Transverse colon (tissue), 4 donors: ENCODE results near the gene PTPN3. TPM values are rescaled to one million over a fixed set of nuclear protein-coding genes. Genes with fewer than 3 reads are reported as not detected.

Source experiments
- DNase-seq: peaks from one replicate; pipeline ENCODE4 v3.0.0-alpha.2; 2019
- H3K27ac ChIP-seq, 4 donors: fragments of 200-600 bp; sonication (generic); 2 replicates each; pipeline ENCODE4 v1.5.1; 2016 to 2018; ENCODE audit warnings: inconsistent platforms in 4 of 4
- H3K27me3 ChIP-seq: fragments of 200-600 bp; sonication (generic); 2 replicates; pipeline ENCODE4 v1.5.1; 2017; ENCODE audit warnings: inconsistent platforms
- H3K36me3 ChIP-seq, 4 donors: fragments of 200-600 bp; sonication (generic); 2 replicates each; pipeline ENCODE4 v1.5.1; 2017 to 2019; ENCODE audit warnings: inconsistent platforms in 4 of 4
- H3K4me1 ChIP-seq, 4 donors: fragments of 200-600 bp; sonication (generic); 2 replicates each; pipeline ENCODE4 v1.5.1; 2017 to 2020; ENCODE audit warnings: inconsistent platforms in 4 of 4
- H3K4me3 ChIP-seq, 4 donors: fragments of 200-600 bp; sonication (generic); 1 replicate in 1 of 4; 2 replicates in 3 of 4; pipeline versions ENCODE4 v1.5.1 to v1.6.1; 2017 to 2019; ENCODE audit warnings: inconsistent platforms in 4 of 4
- H3K9me3 ChIP-seq, 2 donors: fragments of 200-600 bp; sonication (generic); 2 replicates each; pipeline ENCODE4 v1.5.1; 2017 to 2019; ENCODE audit warnings: inconsistent platforms in 2 of 2
- CTCF ChIP-seq, 5 experiments: fragments of 200-600 bp in 3 of 5; fragments of 450-650 bp in 2 of 5; sonication (generic) in 3 of 5; IDR thresholded peaks; 1 replicate in 2 of 5; 2 replicates in 3 of 5; pipeline ENCODE4 v1.5.1; 2016 to 2017; ENCODE audit warnings: antibody characterized with exemption in 5 of 5, inconsistent platforms in 3 of 5, mild to moderate bottlenecking in 2 of 5, moderate library complexity in 1 of 5
- EP300 ChIP-seq: sonication (generic); formaldehyde crosslinking; IDR thresholded peaks from one replicate; pipeline ENCODE4 v1.6.1; 2017; ENCODE audit warnings: antibody characterized with exemption, low read depth
- POLR2A ChIP-seq: fragments of 450-650 bp; IDR thresholded peaks from one replicate; pipeline ENCODE4 v1.6.1; 2016; ENCODE audit warnings: antibody characterized with exemption, mild to moderate bottlenecking, moderate library complexity
- POLR2AphosphoS5 ChIP-seq, 3 donors: sonication (generic); formaldehyde crosslinking; IDR thresholded peaks; one replicate each; pipeline ENCODE4 v1.6.1; 2016; ENCODE audit warnings: antibody characterized with exemption in 3 of 3
- WGBS, 2 donors: methylation state at CpG; one replicate each; pipeline ENCODE4 v1.1.5; 2018; ENCODE audit warnings: low coverage in 1 of 2; 5-methylcytosine and 5-hydroxymethylcytosine counted together
- in situ Hi-C, 4 donors: fragments of 200-750 bp; cut with MboI; loops; one replicate each; pipeline versions ENCODE4 v1.15.0 to v1.15.1; 2017; ENCODE audit warnings: low sequenced_read_pairs in 3 of 4, low pct_ligation_motif_present in 1 of 4, low pct_unique_long_range_greater_than_20kb in 1 of 4
- intact Hi-C: fragments of 100-400 bp; cut with DNase I; formaldehyde crosslinking; loops from one replicate; pipeline ENCODE4 v1.15.1; 2023; ENCODE audit warnings: low total_unique reads
- total RNA-seq, 4 donors: library from RNA; depleted of rRNA; stranded (reverse); fragments of >200 nt; gene quantifications; one replicate each; pipeline ENCODE4 v1.1.0, GENCODE V29; 2016

The PTPN3 gene
- total RNA-seq, 4 donors from 2014 or later: 12.7 to 27.0 (median 18.1) TPM

GRCh38 chr9:109483744-109484429 lies 14.2 kb downstream of the PTPN3 start:
- Histone ChIP-seq H3K4me3 (no peak overlapping the region), H3K9me3 (no peaks in the 10 kb centered on the region), H3K36me3 (no peaks in the 10 kb centered on the region), H3K4me1 (peaks cover 0 to 3% (median 0%) of the 10 kb centered on the region in 4 donors), H3K27ac (no peak overlapping the region), H3K27me3 (no peaks in the 10 kb centered on the region)
- TF ChIP-seq EP300 (no peak), POLR2A (no peak), CTCF (IDR thresholded peaks at IDR 0.05) (no peak), POLR2AphosphoS5 (IDR thresholded peaks at IDR 0.05) (no peak)
- DNase-seq: no peak
- intact Hi-C loops: no loop called here
- WGBS, 2 donors: 86 to 92% methylated on average over 6 to 13 of the region's 14 CpGs
- in situ Hi-C loops: no loop called here

DNA sequence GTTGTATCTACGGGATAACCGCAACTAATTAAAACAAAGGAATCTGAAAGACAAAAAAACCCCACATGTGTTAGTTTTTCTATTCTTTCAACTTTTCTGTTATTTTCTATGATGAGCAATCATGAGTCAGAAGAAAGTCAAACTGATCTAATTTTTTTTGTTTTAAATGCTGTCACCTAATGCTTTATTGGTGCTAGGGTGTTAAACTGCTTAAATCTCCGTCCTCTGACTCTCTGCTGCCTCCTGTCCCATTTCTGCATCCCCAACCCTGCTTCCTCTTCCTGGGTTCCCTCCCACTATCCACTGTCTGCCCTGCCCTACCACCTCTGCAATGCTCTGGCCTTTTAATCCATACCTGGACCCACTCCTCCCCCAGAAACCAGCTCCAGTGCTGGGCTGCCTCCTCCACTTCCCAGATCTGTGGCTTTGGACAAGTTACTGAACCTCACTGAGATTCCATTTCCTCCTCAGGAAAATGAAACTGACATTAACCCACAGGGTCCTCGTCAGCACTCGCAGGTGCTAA lies 15.7 kb downstream of the PTPN3 start:
- Histone ChIP-seq H3K27ac (no peak overlapping the region), H3K4me1 (peaks cover 0 to 11% (median 4%) of the 10 kb centered on the region in 4 donors), H3K9me3 (no peaks in the 10 kb centered on the region), H3K4me3 (no peak overlapping the region), H3K27me3 (no peaks in the 10 kb centered on the region), H3K36me3 (no peaks in the 10 kb centered on the region)
- intact Hi-C loops (no loop called here), in situ Hi-C loops (no loop called here)
- no peak for TF ChIP-seq CTCF (IDR thresholded peaks at IDR 0.05)
- DNase-seq: no peak
- WGBS, 2 donors: 74 to 82% methylated on average over 4 to 5 of the region's 5 CpGs

DNA sequence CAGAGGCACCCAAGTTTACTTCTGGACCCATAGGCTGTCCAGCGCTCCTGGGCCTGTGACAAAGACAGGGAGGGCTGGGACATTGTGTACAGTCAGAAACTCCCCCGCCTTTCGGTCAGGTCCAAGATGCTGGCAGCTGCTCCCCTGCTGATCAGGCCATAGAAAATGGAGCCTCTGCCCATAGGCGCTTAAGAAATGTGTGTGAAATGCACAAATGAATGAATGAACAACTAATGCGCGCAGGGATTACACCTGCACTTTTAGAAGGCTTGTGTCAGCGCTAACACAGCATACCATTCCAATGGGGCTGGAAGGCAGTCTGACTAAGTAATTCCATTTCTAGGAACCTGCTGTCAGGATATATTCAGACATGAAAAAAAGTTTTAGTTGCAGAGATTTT lies 16.3 kb downstream of the PTPN3 start:
- no peak for DNase-seq
- Histone ChIP-seq H3K4me3 (no peak overlapping the region), H3K27me3 (no peaks in the 10 kb centered on the region), H3K4me1 (peaks cover 0 to 16% (median 6%) of the 10 kb centered on the region in 4 donors), H3K9me3 (no peaks in the 10 kb centered on the region), H3K36me3 (no peaks in the 10 kb centered on the region), H3K27ac (no peak overlapping the region)
- in situ Hi-C loops (no loop called here), intact Hi-C loops (no loop called here)
- TF ChIP-seq POLR2AphosphoS5 (IDR thresholded peaks at IDR 0.05) (no peak), POLR2A (no peak), CTCF (IDR thresholded peaks at IDR 0.05) (no peak), EP300 (no peak)
- 86 to 93% methylated on average over 7 of the region's 7 CpGs for WGBS, 2 donors

DNA sequence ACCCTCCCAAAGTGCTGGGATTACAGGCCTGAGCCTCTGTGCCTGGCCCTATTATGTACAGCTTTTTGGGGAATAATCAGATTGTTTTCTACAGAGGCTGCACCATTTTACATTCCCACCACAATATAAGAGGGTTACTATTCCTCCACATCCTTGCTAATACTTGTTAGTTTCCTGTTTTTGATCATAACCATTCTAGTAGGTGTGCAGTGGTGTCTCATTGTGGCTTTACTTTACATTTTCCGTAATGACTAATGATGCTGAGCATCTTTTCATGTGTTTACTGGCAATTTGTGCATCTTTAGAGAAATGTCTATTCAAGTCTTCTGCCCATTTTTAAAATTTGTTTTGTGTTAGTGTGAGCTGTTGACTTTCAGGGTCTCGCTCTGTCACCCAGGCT lies 18.3 kb downstream of the PTPN3 start:
- H3K36me3 ChIP-seq: no peaks in the 10 kb centered on the region
- no peaks in the 10 kb centered on the region for H3K27me3 ChIP-seq
- intact Hi-C loops (no loop called here), in situ Hi-C loops (no loop called here)
- no peaks in the 10 kb centered on the region for H3K9me3 ChIP-seq
- H3K27ac ChIP-seq: no peak overlapping the region
- TF ChIP-seq CTCF (IDR thresholded peaks at IDR 0.05): no peak
- TF ChIP-seq POLR2AphosphoS5 (IDR thresholded peaks at IDR 0.05): no peak
- H3K4me3 ChIP-seq: no peak overlapping the region
- WGBS, 2 donors: 87 to 92% methylated on average over 2 of the region's 2 CpGs
- DNase-seq: no peak
- peaks cover 0 to 35% (median 18%) of the 10 kb centered on the region in 4 donors for H3K4me1 ChIP-seq
